Activated naive CD8-positive, alpha-beta T cell (primary cell): ENCODE results near the gene PSG7.
"Not testable (repeated sequence)": the region's sequence is repeated elsewhere in the genome, so short reads cannot be mapped to it uniquely, and the experiment has no call there.

Experiments used
- H3K27ac Mint-ChIP-seq: one replicate; pipeline ENCODE4 v1.8.0; 2021; ENCODE audit warnings: mixed read lengths
- H3K27me3 Mint-ChIP-seq: one replicate; pipeline ENCODE4 v1.8.0; 2021; ENCODE audit warnings: mixed read lengths
- H3K36me3 Mint-ChIP-seq: one replicate; pipeline ENCODE4 v1.8.0; 2021; ENCODE audit warnings: mixed read lengths
- H3K4me1 Mint-ChIP-seq: one replicate; pipeline ENCODE4 v1.8.0; 2021; ENCODE audit warnings: low read depth, mixed read lengths
- H3K4me3 Mint-ChIP-seq: one replicate; pipeline ENCODE4 v1.8.0; 2021; ENCODE audit warnings: mild to moderate bottlenecking, mixed read lengths
- H3K9me3 Mint-ChIP-seq: one replicate; pipeline ENCODE4 v1.8.0; 2021; ENCODE audit warnings: low read depth, mixed read lengths

PSG7 gene

GRCh38 chr19:42923106-42923505, 13.9 kb downstream of the PSG7 start:
- not testable (repeated sequence) for H3K27ac Mint-ChIP-seq, H3K27me3 Mint-ChIP-seq, H3K9me3 Mint-ChIP-seq, H3K4me1 Mint-ChIP-seq, H3K36me3 Mint-ChIP-seq, H3K4me3 Mint-ChIP-seq

GRCh38 chr19:42920971-42921370, 16.0 kb downstream of the PSG7 start:
- not testable (repeated sequence) for H3K27ac Mint-ChIP-seq, H3K27me3 Mint-ChIP-seq, H3K4me1 Mint-ChIP-seq, H3K36me3 Mint-ChIP-seq, H3K9me3 Mint-ChIP-seq, H3K4me3 Mint-ChIP-seq

GRCh38 chr19:42919757-42920079, 17.3 kb downstream of the PSG7 start:
- no peaks in the 10 kb centered on the region for H3K36me3 Mint-ChIP-seq
- H3K4me3 Mint-ChIP-seq, result no peak overlapping the region
- H3K27me3 Mint-ChIP-seq, result peaks cover 2% of the 10 kb centered on the region
- no peaks in the 10 kb centered on the region for H3K4me1 Mint-ChIP-seq
- H3K9me3 Mint-ChIP-seq, result no peaks in the 10 kb centered on the region
- H3K27ac Mint-ChIP-seq, result no peak overlapping the region

GRCh38 chr19:42919070-42919756, 17.8 kb downstream of the PSG7 start:
- not testable (repeated sequence) for H3K36me3 Mint-ChIP-seq, H3K4me3 Mint-ChIP-seq, H3K27ac Mint-ChIP-seq, H3K9me3 Mint-ChIP-seq, H3K4me1 Mint-ChIP-seq, H3K27me3 Mint-ChIP-seq

- H3K9me3 Mint-ChIP-seq, H3K36me3 Mint-ChIP-seq, H3K4me3 Mint-ChIP-seq, H3K27me3 Mint-ChIP-seq, H3K27ac Mint-ChIP-seq, H3K4me1 Mint-ChIP-seq: not testable (repeated sequence)
Measured at GRCh38 chr19:42918377-42919069, 18.5 kb downstream of the PSG7 start.

- not testable (repeated sequence) for H3K4me3 Mint-ChIP-seq, H3K4me1 Mint-ChIP-seq, H3K36me3 Mint-ChIP-seq, H3K9me3 Mint-ChIP-seq, H3K27ac Mint-ChIP-seq, H3K27me3 Mint-ChIP-seq
Measured at GRCh38 chr19:42917634-42918033, 19.4 kb downstream of the PSG7 start, which contains the start of gene PSG6. Gene PSG6, minus strand, starts transcription at chr19:42917894. Its CDS starts 102 bp downstream, at chr19:42917792.

- H3K4me3 Mint-ChIP-seq, H3K4me1 Mint-ChIP-seq, H3K9me3 Mint-ChIP-seq, H3K27me3 Mint-ChIP-seq, H3K36me3 Mint-ChIP-seq, H3K27ac Mint-ChIP-seq: not testable (repeated sequence)
Measured at GRCh38 chr19:42916931-42917330, 20.1 kb downstream of the PSG7 start.

- H3K4me3 Mint-ChIP-seq, H3K9me3 Mint-ChIP-seq, H3K36me3 Mint-ChIP-seq, H3K4me1 Mint-ChIP-seq, H3K27me3 Mint-ChIP-seq, H3K27ac Mint-ChIP-seq: not testable (repeated sequence)
Measured at GRCh38 chr19:42913516-42913915, 23.5 kb downstream of the PSG7 start.

- not testable (repeated sequence) for H3K27me3 Mint-ChIP-seq, H3K4me1 Mint-ChIP-seq, H3K4me3 Mint-ChIP-seq, H3K9me3 Mint-ChIP-seq, H3K27ac Mint-ChIP-seq, H3K36me3 Mint-ChIP-seq
Measured at GRCh38 chr19:42912941-42913340, 24.1 kb downstream of the PSG7 start.

GRCh38 chr19:42911731-42912130, 25.3 kb downstream of the PSG7 start:
- not testable (repeated sequence) for H3K9me3 Mint-ChIP-seq, H3K27me3 Mint-ChIP-seq, H3K36me3 Mint-ChIP-seq, H3K27ac Mint-ChIP-seq, H3K4me1 Mint-ChIP-seq, H3K4me3 Mint-ChIP-seq

GRCh38 chr19:42906162-42906561, 30.8 kb downstream of the PSG7 start:
- not testable (repeated sequence) for H3K4me1 Mint-ChIP-seq, H3K27ac Mint-ChIP-seq, H3K9me3 Mint-ChIP-seq, H3K27me3 Mint-ChIP-seq, H3K36me3 Mint-ChIP-seq, H3K4me3 Mint-ChIP-seq

- H3K9me3 Mint-ChIP-seq, H3K4me1 Mint-ChIP-seq, H3K36me3 Mint-ChIP-seq, H3K4me3 Mint-ChIP-seq, H3K27ac Mint-ChIP-seq: not testable (repeated sequence)
- H3K27me3 Mint-ChIP-seq, result peaks cover 14% of the 10 kb centered on the region
Measured at GRCh38 chr19:42900561-42900960, 36.4 kb downstream of the PSG7 start.

- not testable (repeated sequence) for H3K36me3 Mint-ChIP-seq, H3K9me3 Mint-ChIP-seq, H3K4me1 Mint-ChIP-seq, H3K4me3 Mint-ChIP-seq, H3K27ac Mint-ChIP-seq
- H3K27me3 Mint-ChIP-seq, result peaks cover 14% of the 10 kb centered on the region
Measured at GRCh38 chr19:42899674-42900073, 37.3 kb downstream of the PSG7 start.

GRCh38 chr19:42899110-42899509, 37.9 kb downstream of the PSG7 start:
- not testable (repeated sequence) for H3K9me3 Mint-ChIP-seq, H3K27ac Mint-ChIP-seq, H3K36me3 Mint-ChIP-seq, H3K4me3 Mint-ChIP-seq, H3K4me1 Mint-ChIP-seq
- peaks cover 14% of the 10 kb centered on the region for H3K27me3 Mint-ChIP-seq

- not testable (repeated sequence) for H3K4me3 Mint-ChIP-seq, H3K27ac Mint-ChIP-seq, H3K4me1 Mint-ChIP-seq, H3K9me3 Mint-ChIP-seq, H3K36me3 Mint-ChIP-seq
- H3K27me3 Mint-ChIP-seq, result peaks cover 14% of the 10 kb centered on the region
Measured at GRCh38 chr19:42898656-42899055, 38.4 kb downstream of the PSG7 start.

GRCh38 chr19:42897729-42898128, 39.3 kb downstream of the PSG7 start:
- not testable (repeated sequence) for H3K4me3 Mint-ChIP-seq, H3K4me1 Mint-ChIP-seq, H3K36me3 Mint-ChIP-seq, H3K9me3 Mint-ChIP-seq, H3K27ac Mint-ChIP-seq
- peaks cover 13% of the 10 kb centered on the region for H3K27me3 Mint-ChIP-seq
